ENCODE measurements around the gene YIF1A. TPM values are rescaled to one million over a fixed set of nuclear protein-coding genes. Genes with fewer than 3 reads are reported as not detected.

Gene YIF1A
- total RNA-seq, 1 experiment from 2014 or later = 64.3 TPM

- Histone ChIP-seq H3K79me1 (ENCODE audit: insufficient read depth, low read depth, low read length, poor library complexity, severe bottlenecking) (no peaks in the 10 kb centered on the region), H2BK20ac (ENCODE audit: low read depth, low read length, poor library complexity, severe bottlenecking) (no peak overlapping the region), H2BK120ac (ENCODE audit: low read depth, low read length, poor library complexity, severe bottlenecking) (no peak overlapping the region), H3K9me3 (ENCODE audit: control insufficient read depth, low read depth, low read length) (no peaks in the 10 kb centered on the region), H3T11ph (ENCODE audit: low read length) (no peak overlapping the region), H3K4me1 (ENCODE audit: insufficient read depth, low read length) (peaks cover 2% of the 10 kb centered on the region; the same call in 1 of the 2 replicates), H3K27me3 (ENCODE audit: insufficient read depth, low read length) (no peaks in the 10 kb centered on the region), H4K91ac (ENCODE audit: insufficient read length, low read depth, low read length) (no peak overlapping the region), H2BK15ac (ENCODE audit: low read depth, low read length) (no peak overlapping the region), H3K4ac (ENCODE audit: low read depth, low read length) (no peak overlapping the region), H3K79me2 (ENCODE audit: insufficient read depth, low read length) (no peaks in the 10 kb centered on the region), H3K4me2 (ENCODE audit: insufficient read depth, insufficient read length, low read length) (no peak overlapping the region), H2AK5ac (ENCODE audit: insufficient read length, low read length) (no peak overlapping the region), H4K20me1 (ENCODE audit: control insufficient read depth, insufficient read depth, insufficient read length) (no peaks in the 10 kb centered on the region), H3K27ac (ENCODE audit: insufficient read length, low read depth, low read length) (no peak overlapping the region), H3K56ac (ENCODE audit: insufficient read length, low read depth, low read length) (no peak overlapping the region), H2BK5ac (ENCODE audit: insufficient read length, low read length) (no peak overlapping the region), H2AFZ (ENCODE audit: low read length) (no peak overlapping the region), H3K14ac (ENCODE audit: insufficient read depth, low read length) (no peak overlapping the region; the same call in 1 of the 2 replicates), H4K5ac (ENCODE audit: insufficient read length, low read depth, low read length) (no peak overlapping the region), H3K18ac (ENCODE audit: insufficient read length, low read depth, low read length) (no peak overlapping the region), H3K23me2 (ENCODE audit: insufficient read length, low read depth, low read length, poor library complexity, severe bottlenecking) (peaks cover 12% of the 10 kb centered on the region), H3K23ac (ENCODE audit: insufficient read length, low read depth, low read length) (no peak overlapping the region), H3K9ac (ENCODE audit: extremely low read depth, insufficient read length, low read length) (no peak overlapping the region), H2BK12ac (ENCODE audit: insufficient read length, low read depth, low read length) (no peak overlapping the region), H4K8ac (replicated peaks; ENCODE audit: insufficient read length, low read depth, low read length) (no peak overlapping the region)
- WGBS (ENCODE audit: extremely low coverage, insufficient read length, low lambda C conversion rate) = no CpG with 5 or more reads among the region's 17 CpGs
- H3K27me3 Mint-ChIP-seq (ENCODE audit: low read depth) = peaks cover 20% of the 10 kb centered on the region
- H3K36me3 Mint-ChIP-seq (ENCODE audit: insufficient read depth in 1 of 3, low read depth in 3 of 3) = peaks cover 5 to 12% (median 11%) of the 10 kb centered on the region in 3 experiments
- H3K9me3 Mint-ChIP-seq = peaks cover 7 to 14% of the 10 kb centered on the region in 2 experiments
- no peak for TF ChIP-seq CTCF (conservative IDR thresholded peaks at IDR 0.05)
- peak overlapping the region in 1 of 2 experiments; percentile 49; a peak in 2 of 5 replicates for H3K4me3 Mint-ChIP-seq
- H3K27ac Mint-ChIP-seq = peak overlapping the region in 1 of 3 experiments; percentile 91; a peak in 1 of 7 replicates
- peaks cover 26 to 37% of the 10 kb centered on the region in 2 experiments for H3K4me1 Mint-ChIP-seq
- no peak for DNase-seq
These were observed 25.9 kb upstream of the YIF1A start for GRCh38 chr11:66314561-66315497.

All from H9 (cell line).